GM18517 (cell line): ENCODE results near the gene AVPR1A.
"Not testable (repeated sequence)": the region's sequence is repeated elsewhere in the genome, so short reads cannot be mapped to it uniquely, and the experiment has no call there.

Experiments used
- ATAC-seq: cut with Tn5 transposase; IDR thresholded peaks from one replicate; pipeline ENCODE4 v1.9.1; 2021; ENCODE audit warnings: mild to moderate bottlenecking, moderate library complexity; ENCODE audit not compliant: unreplicated experiment

Gene AVPR1A

GRCh38 chr12:63150713-63151622 is at the start of gene AVPR1A:
Gene AVPR1A (minus strand): TSS chr12:63151201. CDS start chr12:63150836, 365 bp downstream.
- no peak for ATAC-seq

DNA sequence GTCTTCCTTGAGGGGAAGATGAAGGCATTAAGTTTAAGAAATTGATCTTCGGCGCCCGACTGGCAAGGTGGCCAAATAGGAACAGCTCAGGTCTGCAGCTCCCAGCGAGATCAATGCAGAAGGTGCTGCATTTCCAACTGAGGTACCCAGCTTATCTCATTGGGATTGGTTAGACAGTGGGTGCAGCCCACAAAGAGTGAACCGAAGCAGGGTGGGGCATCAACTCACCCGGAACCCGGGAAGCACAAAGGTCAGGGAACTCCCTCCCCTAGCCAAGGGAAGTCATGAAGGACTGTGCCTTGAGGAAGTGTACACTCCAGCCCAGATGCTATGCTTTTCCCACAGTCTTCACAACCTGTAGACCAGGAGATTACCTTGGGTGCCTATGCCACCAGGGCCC is 45.2 kb upstream of the AVPR1A start:
- no peak for ATAC-seq

- ATAC-seq = no peak
Measured at GRCh38 chr12:63179224-63179623, 28.2 kb upstream of the AVPR1A start.

- no peak for ATAC-seq
Measured at GRCh38 chr12:63170321-63170720, 19.3 kb upstream of the AVPR1A start.

DNA sequence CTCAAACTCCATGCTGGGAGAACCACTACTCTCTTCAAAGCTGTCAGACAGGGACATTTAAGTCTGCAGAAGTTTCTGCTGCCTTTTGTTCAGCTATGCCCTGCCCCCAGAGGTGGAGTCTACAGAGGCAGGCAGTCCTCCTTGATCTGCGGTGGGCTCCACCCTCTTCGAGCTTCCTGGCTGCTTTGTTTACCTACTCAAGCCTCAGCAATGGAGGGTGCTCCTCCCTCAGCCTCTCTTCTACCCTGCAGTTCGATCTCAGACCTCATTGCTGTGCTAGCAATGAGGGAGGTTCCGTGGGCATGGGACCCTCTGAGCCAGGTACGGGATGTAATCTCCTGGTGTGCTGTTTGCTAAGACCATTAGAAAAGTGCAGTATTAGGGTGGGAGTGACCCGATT is 16.7 kb upstream of the AVPR1A start:
- not testable (repeated sequence) for ATAC-seq

- ATAC-seq = no peak
Measured at GRCh38 chr12:63164911-63165310, 13.9 kb upstream of the AVPR1A start.

- ATAC-seq = no peak
Measured at GRCh38 chr12:63163541-63163940, 12.5 kb upstream of the AVPR1A start.

DNA sequence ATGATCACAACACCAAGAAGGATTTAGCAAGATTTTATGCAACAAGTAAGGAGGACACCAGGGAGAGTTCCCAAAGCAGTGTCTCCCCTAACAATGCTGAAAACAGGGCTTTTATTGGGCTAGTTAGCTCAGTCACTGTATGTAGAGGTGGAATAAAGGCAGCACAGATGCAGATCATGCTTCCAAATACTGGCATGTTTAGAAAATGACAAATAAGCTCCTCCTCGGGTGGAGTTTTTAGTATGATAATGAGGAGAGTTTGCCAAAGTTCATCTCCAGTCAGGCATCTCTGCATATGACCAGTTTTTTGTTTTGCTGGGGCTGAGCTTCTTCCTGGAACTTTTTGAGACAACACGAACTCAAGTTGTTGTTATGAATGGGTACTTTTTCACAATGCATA is 4.4 kb upstream of the AVPR1A start:
- no peak for ATAC-seq

DNA sequence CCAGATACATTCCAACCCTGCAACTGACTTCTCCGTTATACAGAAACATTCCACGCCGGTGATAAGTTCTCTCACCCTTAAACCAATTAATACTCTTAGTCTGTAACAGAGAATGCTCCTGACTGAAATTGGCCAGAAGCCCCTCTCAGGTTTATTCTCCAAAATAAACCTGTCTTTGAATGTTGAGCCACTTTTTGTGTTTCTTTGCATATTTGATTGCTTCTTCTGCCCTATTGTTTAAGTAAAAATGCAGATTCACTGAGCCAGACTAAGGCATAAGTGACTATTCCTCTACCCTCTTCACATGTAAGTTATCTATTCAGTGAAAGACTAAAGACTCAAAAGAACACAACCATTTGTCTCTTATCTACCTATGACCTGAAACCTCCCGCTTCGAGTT is 3.6 kb upstream of the AVPR1A start:
- no peak for ATAC-seq

GRCh38 chr12:63152321-63152700 is 1.3 kb upstream of the AVPR1A start:
- peak; percentile 19 for ATAC-seq

GRCh38 chr12:63151623-63152320 is 771 bp upstream of the AVPR1A start:
- ATAC-seq = peak; percentile 76

DNA sequence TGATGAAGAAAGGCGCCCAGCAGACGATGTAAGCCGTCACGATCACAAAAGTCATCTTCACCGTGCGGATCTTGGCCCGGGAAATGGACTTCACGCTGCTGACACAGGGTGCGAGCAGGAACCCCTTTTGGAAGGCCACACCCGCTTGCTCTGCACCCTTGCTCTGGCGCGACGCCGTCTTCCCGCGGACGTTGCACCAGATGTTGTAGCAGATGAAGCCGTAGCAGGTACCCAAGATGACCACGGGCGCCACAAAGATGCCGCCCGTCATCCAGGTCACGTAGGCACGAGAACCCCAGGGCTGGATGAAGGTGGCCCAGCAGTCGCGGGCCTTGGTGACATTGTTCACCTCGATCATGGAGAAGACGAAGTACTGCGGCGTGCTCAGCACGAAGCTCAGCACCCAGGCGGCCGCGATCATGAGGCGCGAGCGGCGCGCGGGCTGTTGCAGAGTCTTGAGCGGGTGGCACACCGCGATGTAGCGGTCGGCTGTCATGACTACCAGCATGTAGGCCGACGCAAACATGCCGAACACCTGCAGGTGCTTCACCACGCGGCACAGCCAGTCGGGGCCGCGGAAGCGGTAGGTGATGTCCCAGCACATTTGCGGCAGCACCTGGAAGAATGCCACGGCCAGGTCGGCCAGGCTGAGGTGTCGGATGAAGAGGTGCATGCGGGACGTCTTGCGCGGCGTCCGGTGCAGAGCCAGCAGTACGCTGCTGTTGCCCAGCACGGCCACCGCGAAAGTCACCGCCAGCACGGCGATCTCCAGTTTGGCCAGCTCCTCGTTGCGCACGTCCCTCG is 890 bp downstream of the AVPR1A start:
- ATAC-seq = no peak

DNA sequence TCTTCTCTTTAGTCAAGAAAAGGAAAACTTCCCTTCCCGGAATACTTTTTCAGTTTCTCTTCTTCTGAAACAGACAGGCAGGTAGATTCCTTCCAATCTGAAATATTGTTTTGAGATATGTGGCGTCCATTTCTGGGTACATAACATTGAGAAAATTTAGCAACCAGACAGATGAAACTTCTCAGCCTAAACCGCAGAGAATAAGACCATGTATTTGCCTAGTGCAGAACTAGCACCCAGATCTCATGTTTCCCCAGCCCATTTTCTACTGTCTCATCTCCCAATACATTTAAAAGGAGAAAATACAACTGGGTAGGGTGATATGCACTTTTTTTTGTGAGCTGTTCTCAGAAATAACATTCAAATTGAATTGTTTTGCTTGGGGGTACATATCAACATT is 6.4 kb downstream of the AVPR1A start:
- ATAC-seq = no peak

DNA sequence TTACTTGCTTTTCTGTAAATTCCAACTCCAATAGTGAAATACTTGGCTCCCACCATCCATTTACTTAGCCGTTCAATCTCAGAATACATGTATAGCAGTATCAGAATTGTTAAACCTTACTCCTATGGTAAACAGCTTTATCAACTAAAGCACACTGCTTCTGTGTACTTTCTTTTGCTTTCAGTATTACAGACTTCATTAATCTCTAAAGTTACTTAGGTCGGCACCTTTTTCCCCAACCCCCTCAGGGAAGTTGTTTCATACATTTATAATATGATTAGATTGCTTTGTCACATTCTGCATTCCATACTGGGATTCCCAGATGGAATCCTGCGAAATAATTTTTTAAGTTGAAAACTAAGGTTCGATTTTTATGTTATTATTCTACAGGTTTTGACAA is 12.5 kb downstream of the AVPR1A start:
- no peak for ATAC-seq

GRCh38 chr12:63133981-63134380 is 17.0 kb downstream of the AVPR1A start:
- ATAC-seq = no peak

DNA sequence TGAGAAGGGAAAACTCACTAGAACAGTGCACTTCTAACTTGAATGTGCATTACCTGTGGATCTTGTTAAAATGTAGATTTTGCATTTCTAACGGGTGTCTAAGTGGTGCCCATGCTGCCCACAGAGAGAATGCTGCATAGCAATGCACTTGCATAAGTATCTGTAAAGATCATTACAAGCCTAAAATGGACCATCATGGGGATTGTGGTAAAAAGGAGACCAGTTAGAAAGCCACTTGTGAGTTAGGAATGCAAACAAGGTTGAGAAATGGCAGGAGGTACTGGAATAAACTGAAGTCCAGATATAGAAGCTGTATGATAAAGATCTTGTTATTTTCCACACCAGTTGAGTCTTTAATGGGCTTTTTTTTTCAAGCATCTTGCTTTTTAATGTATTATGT is 18.8 kb downstream of the AVPR1A start:
- no peak for ATAC-seq

DNA sequence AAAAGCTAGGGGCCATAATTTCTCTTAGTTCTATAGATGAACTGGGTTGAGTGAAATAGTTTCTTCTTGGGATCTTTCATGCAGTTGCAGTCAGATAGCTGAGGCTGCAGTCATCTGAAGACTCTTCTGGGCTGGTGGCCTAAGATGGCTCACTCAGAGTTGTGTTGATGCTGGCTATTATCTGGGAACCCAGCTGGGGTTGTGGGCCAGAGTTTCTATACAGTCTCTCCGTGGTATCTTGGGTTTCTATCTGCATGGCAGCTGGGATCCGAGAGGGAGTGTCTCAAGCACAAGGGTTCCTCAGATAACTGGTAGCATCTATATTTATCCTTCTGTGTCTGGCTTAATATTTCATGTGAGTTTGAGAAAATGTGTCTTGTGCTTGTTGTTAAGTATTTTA is 21.1 kb downstream of the AVPR1A start:
- ATAC-seq = no peak

GRCh38 chr12:63124778-63125177 is 26.2 kb downstream of the AVPR1A start:
- ATAC-seq = no peak

GRCh38 chr12:63103494-63104131 is 47.4 kb downstream of the AVPR1A start:
- peak; percentile 79 for ATAC-seq

- no peak for ATAC-seq
Measured at GRCh38 chr12:63101920-63102319, 49.1 kb downstream of the AVPR1A start.

DNA sequence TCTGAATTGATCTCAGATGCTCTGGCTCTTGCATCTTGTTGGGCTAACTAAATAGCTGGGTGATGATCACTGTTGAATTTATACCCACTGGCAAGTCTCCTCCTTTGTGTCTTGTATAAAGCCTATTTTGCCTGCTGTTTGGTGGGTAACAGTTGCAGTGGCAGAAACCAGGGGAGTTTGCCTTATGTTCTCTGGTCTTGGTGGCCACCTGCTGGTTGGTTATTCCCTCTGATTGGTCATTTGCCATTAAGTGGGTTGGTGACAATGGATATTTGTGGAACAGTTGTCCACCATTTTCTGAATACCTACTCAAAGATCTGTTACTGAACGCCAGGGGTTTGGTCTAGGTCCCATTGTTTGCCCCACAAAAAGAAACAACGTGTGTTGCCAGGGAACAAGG is 52.1 kb downstream of the AVPR1A start:
- no peak for ATAC-seq
